Hippocampal formation (tissue), 2 donors: ENCODE measurements around the gene IWS1.
"Not testable (repeated sequence)": the region's sequence is repeated elsewhere in the genome, so short reads cannot be mapped to it uniquely, and the experiment has no call there.

Experiments
- DNase-seq, 2 donors: peaks; one replicate each; lab custom pipeline; 2025; lab: John Stamatoyannopoulos, UW

IWS1 gene

DNA sequence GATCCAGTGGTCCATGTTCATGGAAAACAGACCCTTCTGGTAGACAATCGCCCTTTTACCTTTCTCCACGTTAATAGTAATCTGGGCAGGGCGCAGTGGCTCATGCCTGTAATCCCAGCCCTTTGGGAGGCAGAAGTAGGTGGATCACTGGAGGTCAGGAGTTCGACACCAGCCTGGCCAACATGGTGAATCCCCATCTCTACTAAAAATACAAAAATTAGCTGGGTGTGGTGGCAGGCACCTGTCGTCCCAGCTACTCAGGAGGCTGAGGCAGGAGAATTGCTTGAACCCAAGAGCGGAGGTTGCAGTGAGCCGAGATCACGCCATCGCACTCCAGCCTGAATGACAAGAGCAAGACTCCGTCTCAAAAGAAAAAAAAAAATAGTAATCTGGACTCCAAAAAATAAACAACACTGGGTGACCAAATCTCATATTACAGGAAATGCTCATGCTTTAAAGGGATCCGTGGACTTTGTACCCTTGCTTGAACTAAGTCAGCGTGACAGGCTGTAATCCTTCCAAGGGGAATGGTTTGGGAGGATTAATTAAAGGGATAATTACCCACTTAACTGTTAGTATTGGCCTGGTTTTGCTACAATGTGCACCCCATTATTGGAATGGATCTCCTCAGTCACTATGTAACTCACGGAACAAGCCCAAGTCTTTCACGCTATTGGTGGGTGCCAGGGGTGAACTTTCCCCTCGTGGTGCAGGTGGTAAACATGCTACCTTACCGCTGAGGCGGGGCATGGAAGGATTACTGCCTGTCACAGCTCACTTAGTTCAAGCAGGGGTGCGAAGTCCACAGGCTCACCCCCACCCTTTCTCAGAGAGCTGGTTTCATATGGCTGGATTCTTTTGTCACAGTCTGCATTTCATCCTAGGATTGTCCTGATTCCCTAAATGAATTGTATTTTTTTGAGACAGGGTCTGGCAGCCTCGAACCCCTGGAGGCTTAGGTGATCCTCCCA lies 71.4 kb downstream of the IWS1 start:
- DNase-seq = no peak

DNA sequence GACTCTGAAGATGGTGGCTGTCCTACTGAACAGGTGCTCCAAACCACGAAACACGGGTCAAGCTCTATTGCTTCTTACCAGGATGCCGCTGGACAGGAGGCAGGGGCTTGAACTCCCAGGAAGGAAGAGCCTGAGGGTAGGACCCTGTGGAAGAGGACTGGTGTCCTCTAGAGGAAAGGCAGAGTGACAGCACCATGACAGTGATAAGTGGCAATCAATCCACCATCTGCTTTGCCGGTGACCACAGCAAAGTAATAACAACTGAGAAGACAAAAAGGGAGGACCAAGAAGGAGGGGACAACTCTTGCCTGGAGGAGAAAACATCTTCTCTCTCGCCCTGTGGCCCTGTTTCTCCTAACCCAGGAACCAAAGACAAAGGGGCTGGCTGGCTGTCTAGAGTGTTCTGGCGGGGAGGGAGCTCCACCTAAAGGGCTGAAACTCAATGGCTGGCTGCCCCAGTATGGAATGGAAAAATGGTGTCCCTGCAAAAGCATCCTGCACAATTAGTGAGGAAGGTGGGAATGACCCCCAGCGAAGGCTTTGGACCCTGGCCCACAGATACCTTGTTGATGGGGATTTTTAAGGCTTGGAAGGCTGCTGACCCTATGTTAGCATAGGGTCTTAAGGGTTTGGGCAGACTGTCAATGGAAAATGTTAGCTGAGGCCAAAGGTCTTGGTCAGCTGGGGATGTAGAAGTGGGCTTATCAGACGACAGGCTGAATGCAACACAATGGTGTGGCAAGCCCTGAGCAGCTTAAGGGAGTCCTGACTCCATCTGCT lies 72.7 kb downstream of the IWS1 start:
- no peak for DNase-seq

DNA sequence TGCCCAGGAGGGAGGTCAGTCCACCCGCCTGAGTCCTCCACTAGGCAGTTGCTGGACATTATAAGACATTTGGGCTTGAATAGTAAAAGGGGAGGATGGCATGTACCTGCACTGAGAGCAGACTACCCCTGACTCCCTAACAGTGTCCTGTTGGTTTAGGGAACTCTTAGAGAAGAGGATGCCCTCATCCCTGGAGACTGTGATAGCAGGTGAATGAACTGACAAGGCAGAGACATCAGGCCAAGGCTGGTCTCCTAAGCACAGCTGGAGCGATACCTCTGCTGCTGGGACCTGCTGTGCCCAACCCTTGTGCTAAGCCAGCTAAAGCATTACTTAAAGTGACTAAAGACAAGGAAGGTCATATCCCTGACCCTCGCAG lies 73.3 kb downstream of the IWS1 start:
- DNase-seq = no peak

DNA sequence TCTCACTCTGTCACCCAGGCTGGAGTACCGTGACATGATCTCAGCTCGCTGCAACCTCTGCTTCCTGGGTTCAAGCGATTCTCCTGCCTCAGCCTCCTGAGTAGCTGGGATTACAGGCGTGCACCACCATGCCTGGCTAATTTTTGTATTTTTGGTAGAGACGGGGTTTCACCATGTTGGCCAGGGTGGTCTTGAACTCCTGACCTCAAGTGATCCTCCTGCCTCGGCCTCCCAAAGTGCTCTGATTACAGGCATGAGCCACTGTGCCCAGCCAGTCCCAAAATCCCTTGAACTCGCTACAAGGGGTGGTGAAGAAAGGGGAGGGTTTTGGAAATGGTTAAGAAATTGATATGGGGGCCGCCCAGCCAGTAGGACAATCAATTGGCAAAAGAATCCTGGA lies 73.9 kb downstream of the IWS1 start:
- DNase-seq = not testable (repeated sequence)

DNA sequence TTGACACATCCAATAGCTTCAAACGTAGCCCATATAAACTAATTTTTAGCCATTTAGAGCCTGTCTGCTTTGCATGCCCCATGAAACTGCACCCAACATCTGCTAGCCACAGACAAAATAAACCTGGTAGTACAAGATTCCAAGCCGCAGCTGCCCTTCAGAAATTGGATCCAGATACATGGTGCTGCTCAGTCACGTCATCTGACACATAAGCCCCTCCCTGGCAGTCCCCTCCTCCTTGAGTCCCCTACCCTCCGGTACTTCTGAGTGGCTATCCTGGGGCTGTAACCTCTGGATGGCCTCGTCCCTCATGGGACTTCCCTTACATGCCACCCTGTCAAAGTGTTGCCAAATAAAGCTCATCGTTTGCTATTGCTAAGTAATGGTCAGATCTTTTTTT lies 74.3 kb downstream of the IWS1 start:
- DNase-seq = no peak

DNA sequence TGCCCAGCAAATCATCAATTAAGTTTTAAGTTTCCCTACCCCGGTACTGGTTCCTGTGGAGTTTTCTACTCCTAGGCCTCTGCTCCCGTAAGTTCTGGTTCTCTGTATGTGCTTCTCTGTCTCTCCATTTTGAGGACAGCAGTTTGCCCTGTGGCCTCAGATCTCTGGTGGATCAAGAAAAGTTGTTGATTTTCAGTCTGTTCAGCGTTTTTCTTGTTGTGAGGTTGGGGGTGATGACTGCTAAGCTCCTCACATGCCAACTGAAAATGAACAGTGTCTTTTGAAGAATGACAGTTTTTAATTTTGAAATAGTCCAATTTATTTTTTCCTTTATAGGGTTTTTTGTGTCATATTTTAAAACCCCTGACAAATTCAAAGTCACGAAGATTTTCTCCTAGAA lies 76.4 kb downstream of the IWS1 start:
- DNase-seq = no peak

DNA sequence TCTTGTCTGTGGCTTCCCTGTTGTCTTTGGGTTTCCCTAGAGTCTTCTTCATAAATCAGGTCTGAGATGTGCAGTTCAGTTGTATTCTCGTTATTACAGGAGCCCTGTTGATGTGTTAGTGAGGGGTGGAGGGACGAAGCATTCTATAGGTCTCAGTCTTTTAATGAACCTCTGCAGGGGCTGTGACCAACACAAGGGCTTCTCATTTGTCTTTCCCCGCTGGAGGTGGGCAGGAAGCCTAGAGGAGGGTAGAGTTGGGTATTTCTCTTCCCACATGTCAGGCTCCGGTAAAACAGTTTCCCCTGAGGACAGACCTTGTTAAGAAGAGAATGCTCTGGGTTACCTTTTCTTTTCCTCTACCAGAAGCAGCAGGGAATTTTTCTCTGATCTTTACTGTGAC lies 76.9 kb downstream of the IWS1 start:
- DNase-seq = no peak

DNA sequence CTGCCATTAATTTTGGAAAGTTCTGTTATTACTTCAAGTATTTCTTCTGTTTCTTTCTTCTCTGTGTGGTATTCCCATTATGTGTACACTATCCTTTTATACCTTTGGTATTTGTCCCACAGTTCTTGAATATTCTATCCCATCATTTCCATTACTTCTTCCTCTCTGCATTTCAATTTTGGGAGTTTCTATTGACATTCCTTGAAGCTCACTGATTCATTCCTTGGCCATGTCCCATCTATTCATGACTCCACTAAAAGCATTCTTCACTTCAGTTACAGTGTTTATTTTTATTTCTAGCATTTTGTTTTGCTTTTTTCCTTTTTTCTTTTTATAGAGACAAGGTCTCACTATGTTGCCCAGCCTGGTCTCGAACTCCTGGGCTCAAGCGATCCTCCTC lies 77.8 kb downstream of the IWS1 start:
- no peak for DNase-seq

DNA sequence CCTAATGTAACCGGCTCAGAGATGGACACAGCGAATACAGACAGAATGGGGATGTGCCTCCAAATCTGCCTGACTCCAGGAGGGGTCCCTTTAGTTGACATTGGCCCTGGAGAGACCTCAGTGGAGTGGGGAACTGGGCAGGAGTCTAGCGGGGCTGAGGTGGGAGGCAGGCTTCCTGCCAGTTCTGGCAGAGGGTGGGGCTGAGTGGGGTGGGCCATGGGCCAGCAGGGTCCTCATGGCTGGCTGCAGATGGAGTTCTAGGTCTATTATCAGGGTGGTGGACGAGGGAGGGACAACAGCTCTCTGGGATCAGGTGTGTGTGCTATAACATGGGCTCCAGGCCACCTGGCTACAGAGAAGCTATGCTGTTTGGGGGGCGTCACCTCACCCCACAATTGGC lies 86.9 kb downstream of the IWS1 start:
- DNase-seq = no peak

DNA sequence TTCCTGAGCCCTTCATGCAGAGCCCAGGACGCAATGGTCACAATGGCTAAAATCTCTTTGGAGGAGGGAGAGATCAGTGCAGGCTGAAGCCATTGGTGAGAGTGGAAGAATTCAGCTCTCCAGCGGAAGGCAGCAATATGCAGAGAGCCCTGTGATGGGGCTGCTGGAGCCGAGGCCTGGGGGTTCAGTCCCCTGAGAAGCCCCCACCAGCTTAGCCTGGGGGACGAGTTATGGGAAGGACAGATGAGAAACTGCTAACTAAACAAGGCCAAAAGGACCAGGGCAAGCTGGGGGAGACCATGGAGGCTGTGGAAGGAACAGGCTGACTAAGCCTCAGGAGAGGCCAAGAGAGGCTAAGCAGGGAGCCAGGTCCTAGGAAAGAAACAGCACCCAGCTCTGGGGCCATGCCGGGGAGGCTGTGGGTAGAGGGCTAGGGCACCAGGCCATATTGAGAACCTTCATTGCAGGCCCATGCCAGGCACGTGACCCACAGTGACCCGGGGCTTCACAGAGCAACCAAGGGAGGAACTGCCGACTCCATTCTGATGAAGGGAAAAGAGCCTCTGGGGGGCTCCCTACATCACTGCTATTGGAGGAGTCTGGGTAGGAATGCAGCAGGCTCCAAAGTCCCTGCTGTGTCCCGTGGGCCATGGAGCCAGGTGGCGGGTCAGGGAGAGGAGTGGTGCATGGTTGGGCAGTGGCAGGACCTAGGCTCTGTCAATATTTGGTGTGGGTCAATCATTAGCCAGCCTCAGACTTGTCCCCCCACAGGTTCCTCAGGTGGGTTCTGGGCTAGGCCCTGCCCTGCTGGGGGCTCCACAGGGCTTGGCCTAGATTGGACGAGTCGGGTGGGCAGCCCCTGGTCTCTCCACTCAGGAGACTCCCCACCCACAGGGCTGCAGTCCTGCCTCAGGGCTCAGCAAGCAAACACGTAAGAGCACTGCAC lies 88.2 kb downstream of the IWS1 start:
- no peak for DNase-seq

DNA sequence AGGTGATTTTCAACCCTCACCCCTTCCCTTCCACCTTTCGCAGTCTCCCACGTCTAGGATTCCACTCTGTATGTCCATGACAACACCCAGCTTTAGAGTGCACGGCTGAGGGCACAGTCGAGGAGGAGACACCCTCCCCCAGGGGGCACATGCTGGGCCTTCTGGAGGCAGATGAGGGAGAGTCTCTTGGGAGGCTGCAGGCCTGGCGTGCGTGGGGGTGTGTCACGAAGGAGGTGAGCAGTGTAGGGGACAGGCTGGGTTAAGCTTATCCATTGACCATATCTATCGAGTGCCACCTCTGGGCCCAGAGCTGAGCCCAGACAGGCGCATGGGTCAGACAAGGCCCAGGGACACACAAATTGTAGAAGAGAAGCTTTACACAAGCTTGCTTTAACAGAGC lies 89.2 kb downstream of the IWS1 start:
- DNase-seq = no peak

DNA sequence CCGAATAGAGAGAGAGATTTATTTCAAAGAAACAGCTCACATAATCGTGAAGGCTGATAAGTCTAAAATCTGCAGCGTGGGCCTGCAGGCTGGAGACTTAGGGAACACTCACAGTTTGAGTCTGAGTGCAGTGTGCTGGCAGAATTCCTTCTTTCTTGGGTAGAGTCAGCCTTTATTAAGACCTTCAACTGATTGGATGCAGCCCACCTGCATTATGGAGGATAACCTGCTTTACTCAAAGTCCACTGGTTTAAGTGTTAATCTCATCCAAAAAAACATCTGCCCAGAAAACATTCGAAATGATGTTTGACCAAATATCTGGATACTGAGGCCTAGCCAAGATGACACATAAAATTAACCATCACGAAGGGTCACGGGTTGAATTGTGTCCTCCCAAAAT lies 91.8 kb downstream of the IWS1 start:
- DNase-seq = no peak

DNA sequence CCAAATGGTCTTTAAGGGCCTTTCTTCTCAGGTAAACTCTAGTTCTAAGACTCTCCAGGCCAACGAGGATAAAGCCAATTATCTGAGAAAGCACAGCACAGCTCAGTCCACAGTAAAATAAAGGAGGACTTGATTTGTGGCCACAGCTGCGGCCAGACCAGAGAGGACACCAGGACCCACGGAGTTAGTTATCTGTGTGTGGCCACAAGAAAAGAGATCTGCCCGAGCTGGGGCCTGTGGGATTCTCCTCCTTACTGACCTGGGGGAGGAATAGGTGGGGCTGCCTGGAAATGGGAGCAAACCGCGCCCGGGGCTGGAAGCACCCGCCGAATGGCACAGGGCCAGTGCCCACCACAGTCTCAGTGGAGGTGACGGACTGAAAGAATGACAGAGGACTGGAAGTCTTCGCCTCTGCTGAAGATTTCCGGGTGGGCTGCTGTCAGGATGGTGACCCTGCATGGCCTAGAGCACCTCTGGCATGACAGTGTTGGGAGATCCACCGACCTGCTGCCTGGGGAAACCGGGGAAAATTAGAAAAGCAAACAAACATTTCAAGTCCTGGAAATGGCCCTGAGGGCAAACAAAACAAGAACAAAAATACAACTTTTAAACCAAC lies 94.8 kb downstream of the IWS1 start:
- DNase-seq = no peak
